Testis (tissue), 3 donors: ENCODE results near the gene DNAJC7. TPM values are rescaled to one million over a fixed set of nuclear protein-coding genes. Genes with fewer than 3 reads are reported as not detected.
A peak's percentile ranks its signal among the peaks of the same experiment; 100 is the strongest.

Experiments
- DNase-seq: peaks from one replicate; pipeline ENCODE4 v3.0.0-alpha.2; 2019
- H3K27ac ChIP-seq, 2 donors: fragments of 200-600 bp; sonication (generic); one replicate each; pipeline ENCODE4 v1.5.1; 2019
- H3K27me3 ChIP-seq: fragments of 200-600 bp; sonication (generic); one replicate; pipeline ENCODE4 v1.5.1; 2019
- H3K36me3 ChIP-seq: fragments of 200-600 bp; sonication (generic); one replicate; pipeline ENCODE4 v1.5.1; 2017; ENCODE audit warnings: low read depth; ENCODE audit errors: missing control alignments
- H3K4me1 ChIP-seq: fragments of 200-600 bp; sonication (generic); one replicate; pipeline ENCODE4 v1.5.1; 2019
- H3K4me3 ChIP-seq, 2 donors: fragments of 200-600 bp; sonication (generic); one replicate each; pipeline ENCODE4 v1.5.1; 2017 to 2019
- H3K9me3 ChIP-seq: fragments of 200-600 bp; sonication (generic); one replicate; pipeline ENCODE4 v1.5.1; 2017
- CTCF ChIP-seq, 3 experiments: fragments of 450-650 bp in 2 of 3; fragments of 200-600 bp in 1 of 3; sonication (generic) in 1 of 3; IDR thresholded peaks; one replicate each; pipeline ENCODE4 v1.5.1; 2016 to 2019; ENCODE audit warnings: antibody characterized with exemption in 3 of 3, mild to moderate bottlenecking in 2 of 3, moderate library complexity in 1 of 3
- POLR2A ChIP-seq: fragments of 450-650 bp; IDR thresholded peaks from one replicate; pipeline ENCODE4 v1.6.1; 2017; ENCODE audit warnings: antibody characterized with exemption, mild to moderate bottlenecking, moderate library complexity
- WGBS, 2 donors: methylation state at CpG; one replicate each; pipeline ENCODE4 v1.1.5; 2018; 5-methylcytosine and 5-hydroxymethylcytosine counted together
- intact Hi-C: fragments of 100-400 bp; cut with DNase I; formaldehyde crosslinking; loops from one replicate; pipeline ENCODE4 v1.15.1; 2023; ENCODE audit warnings: low total_unique reads
- polyA plus RNA-seq: library from polyadenylated mRNA; stranded (reverse); fragments of 350-450 nt; fragmentation: Illumina TruSeq; extraction: RNeasy Lipid Tissue Mini Kit (QIAGEN cat#74804); gene quantifications from one replicate; pipeline ENCODE4 v1.2.3, GENCODE V29; 2014; ENCODE audit warnings: low read depth, low replicate concordance; ENCODE audit not compliant: insufficient read depth
- total RNA-seq, 2 donors: library from RNA; depleted of rRNA; stranded (reverse); fragments of >200 nt; gene quantifications; one replicate each; pipeline ENCODE4 v1.2.3, GENCODE V29; 2016

Gene DNAJC7
- total and polyA plus RNA-seq, 3 donors from 2014 or later: 81.1 to 94.3 (median 86.2) TPM

GRCh38 chr17:41972571-41973407 lies 44.5 kb downstream of the DNAJC7 start:
- Histone ChIP-seq H3K9me3 (no peaks in the 10 kb centered on the region), H3K4me3 (no peak overlapping the region), H3K36me3 (peaks cover 4% of the 10 kb centered on the region), H3K27me3 (no peaks in the 10 kb centered on the region), H3K27ac (peak overlapping the region in 1 of 2 donors; percentile 68), H3K4me1 (peaks cover 46% of the 10 kb centered on the region)
- TF ChIP-seq CTCF (IDR thresholded peaks at IDR 0.05) (no peak), POLR2A (no peak)
- DNase-seq: no peak
- intact Hi-C loops: no loop called here
- WGBS, 2 donors: 58 to 63% methylated on average over 22 of the region's 22 CpGs

DNA sequence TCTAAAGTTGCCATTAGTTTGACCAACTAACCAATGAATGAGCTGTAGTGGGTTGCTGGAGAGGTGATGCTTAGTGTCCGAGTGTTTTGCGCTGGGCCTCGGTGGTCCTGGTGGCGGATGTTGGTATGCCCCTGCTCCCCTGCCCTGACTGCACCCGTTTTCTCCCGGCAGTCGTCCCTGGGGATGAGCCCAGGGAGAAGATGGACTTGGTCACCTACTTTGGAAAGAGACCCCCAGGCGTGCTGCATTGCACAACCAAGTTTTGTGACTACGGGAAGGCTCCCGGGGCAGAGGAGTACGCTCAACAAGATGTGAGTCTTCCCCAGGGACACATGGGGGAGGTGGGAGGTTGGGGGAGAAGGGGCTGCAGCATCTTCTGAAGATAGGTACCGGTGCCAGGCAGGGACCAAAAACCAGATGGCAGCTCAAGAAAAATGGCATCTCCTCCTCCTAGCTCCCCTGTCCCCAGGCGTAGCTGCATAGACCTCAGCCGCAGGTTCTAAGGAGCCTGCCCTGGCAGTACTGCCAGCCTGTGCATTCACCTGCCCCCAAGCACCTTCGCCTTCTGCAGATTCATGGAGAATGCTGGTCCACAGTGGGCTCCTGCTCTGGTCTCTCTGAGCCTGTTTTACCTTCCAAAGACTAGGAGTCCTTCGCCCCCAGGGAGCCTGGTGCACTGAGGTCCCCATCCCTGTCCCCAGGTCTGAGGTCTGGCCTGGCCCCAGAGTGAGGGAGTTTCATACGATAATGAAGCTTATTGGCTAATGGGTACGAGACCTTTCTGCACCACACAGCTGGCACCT lies 45.3 kb downstream of the DNAJC7 start:
- DNase-seq: no peak
- Histone ChIP-seq H3K9me3 (no peaks in the 10 kb centered on the region), H3K27me3 (no peaks in the 10 kb centered on the region), H3K4me1 (peaks cover 42% of the 10 kb centered on the region), H3K4me3 (no peak overlapping the region), H3K36me3 (peaks cover 4% of the 10 kb centered on the region), H3K27ac (no peak overlapping the region)
- TF ChIP-seq CTCF (IDR thresholded peaks at IDR 0.05) (no peak), POLR2A (no peak)
- WGBS, 2 donors: 86% methylated on average over 17 to 18 of the region's 18 CpGs
- intact Hi-C loops: no loop called here

DNA sequence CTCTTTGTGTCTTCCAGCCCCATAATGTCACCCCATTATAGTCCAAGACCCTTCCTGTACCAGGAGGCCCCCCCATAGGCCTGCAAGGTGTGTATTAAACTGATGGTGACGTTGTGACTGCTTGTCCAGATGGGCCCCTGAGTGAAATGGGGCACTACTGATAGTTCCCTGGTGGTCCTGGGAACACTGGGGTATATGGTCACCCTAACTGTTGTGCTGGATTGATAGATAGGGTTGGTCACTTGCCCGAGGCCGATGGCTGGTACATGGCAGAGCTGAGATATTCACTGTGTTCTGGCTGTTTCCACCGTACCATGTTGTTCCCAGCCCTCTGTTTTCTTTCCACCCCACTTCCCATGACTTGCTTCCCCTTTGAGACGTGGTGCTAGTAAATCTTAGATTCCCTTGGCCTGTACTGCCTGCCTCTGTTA lies 46.3 kb downstream of the DNAJC7 start:
- intact Hi-C loops: no loop called here
- H3K4me1 ChIP-seq: peaks cover 33% of the 10 kb centered on the region
- TF ChIP-seq POLR2A (no peak), CTCF (IDR thresholded peaks at IDR 0.05) (no peak)
- no peak for DNase-seq
- no peaks in the 10 kb centered on the region for H3K27me3 ChIP-seq
- 63 to 84% methylated on average over 5 of the region's 5 CpGs for WGBS, 2 donors
- no peak overlapping the region for H3K27ac ChIP-seq
- no peaks in the 10 kb centered on the region for H3K9me3 ChIP-seq
- H3K36me3 ChIP-seq: peaks cover 4% of the 10 kb centered on the region
- H3K4me3 ChIP-seq: no peak overlapping the region

DNA sequence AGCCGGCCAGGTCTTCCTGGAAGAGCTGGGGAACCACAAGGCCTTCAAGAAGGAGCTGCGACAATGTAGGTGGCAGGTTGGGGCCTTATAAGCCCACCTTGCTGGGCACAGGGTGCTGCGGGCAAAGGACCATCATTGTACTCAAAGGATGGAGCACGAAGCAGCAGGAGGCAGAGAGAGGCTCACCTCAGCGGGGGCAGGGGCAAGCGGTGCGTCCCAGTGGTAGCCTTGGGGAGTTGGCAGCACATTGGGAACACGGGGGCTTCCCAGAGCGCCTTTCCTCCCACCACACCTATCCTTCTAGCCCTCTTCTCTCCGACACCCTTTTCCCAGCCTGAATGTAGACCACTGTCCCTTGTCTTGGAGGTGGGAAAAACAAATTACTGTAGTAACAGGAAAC lies 48.6 kb downstream of the DNAJC7 start:
- H3K27ac ChIP-seq: peak overlapping the region in 1 of 2 donors; percentile 16
- no peak overlapping the region for H3K4me3 ChIP-seq
- no peak for TF ChIP-seq POLR2A
- no peak for TF ChIP-seq CTCF (IDR thresholded peaks at IDR 0.05)
- intact Hi-C loops: loop anchor here (5.0 to 10.0 kb wide), 2 partner anchors 56 to 144 kb away; partner anchors contain the start of genes DHX58 and NKIRAS2
- peaks cover 38% of the 10 kb centered on the region for H3K4me1 ChIP-seq
- 68 to 69% methylated on average over 10 of the region's 10 CpGs for WGBS, 2 donors
- DNase-seq: no peak
- H3K36me3 ChIP-seq: peaks cover 4% of the 10 kb centered on the region
- no peaks in the 10 kb centered on the region for H3K9me3 ChIP-seq
- no peaks in the 10 kb centered on the region for H3K27me3 ChIP-seq
